GM19025 (cell line): ENCODE data around the gene NCKAP5.

ENCODE experiments used
- ATAC-seq: cut with Tn5 transposase; IDR thresholded peaks from one replicate; pipeline ENCODE4 v1.9.1; 2021; ENCODE audit warnings: mild to moderate bottlenecking, low read depth, moderate library complexity; ENCODE audit not compliant: unreplicated experiment

Gene NCKAP5

DNA sequence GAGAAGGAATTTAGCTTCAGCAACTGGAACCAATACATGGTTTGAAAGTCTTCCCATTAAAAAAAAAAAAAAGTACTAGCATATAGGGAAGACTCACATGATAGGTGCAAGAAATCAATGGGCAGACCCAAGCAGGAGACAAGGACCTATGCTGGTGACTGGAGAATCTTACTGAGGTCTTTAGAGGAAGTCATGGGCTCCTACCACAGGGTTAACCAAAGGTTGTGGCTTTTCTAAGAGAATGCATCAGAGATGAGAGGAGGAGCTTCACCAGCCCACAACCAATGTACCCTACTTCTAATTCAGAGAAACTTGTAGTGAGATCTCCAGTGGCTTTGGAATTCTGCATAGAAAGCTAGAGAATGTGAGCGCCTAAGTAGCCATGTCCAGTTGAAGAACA is 207.4 kb downstream of the NCKAP5 start:
- peak; percentile 59 for ATAC-seq

DNA sequence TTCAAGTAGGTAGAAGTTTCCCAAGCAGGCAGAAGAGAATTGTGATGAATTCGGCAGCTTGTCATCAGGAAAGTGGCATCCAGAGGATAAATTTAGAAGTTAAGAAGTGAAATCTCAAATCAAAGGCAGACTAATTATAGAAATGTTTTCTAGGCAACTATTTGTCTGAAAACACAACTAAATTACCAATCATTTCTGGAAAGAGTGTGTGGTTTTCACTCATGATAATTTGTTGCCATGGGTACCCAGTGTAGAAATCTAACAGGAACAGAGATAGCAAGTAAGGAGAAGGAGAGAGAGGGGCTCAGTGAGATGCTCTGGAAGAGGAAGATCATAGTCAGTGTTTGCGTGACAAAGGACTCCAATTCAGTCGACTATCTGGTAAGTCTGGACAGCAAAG is 208.1 kb downstream of the NCKAP5 start:
- peak; percentile 44 for ATAC-seq

DNA sequence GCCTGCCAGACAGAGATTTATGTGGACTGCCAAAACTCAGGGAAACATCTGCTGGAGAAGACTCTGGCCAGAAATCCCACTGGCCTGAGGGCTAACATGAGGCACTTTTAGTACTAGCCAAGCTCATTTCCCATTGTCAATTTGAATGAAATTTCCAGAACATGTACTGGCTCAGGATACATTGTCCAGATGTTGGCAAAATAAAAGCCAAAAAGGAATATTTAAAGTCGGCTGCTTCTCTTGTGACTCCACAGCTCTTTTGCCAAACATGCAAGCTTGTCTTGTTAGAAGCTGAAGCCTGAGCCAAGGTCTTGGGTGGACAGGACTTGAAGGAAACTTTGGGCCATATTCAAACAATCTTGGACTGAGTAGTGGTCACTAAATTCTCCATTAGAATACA is 215.5 kb downstream of the NCKAP5 start:
- ATAC-seq: no peak

DNA sequence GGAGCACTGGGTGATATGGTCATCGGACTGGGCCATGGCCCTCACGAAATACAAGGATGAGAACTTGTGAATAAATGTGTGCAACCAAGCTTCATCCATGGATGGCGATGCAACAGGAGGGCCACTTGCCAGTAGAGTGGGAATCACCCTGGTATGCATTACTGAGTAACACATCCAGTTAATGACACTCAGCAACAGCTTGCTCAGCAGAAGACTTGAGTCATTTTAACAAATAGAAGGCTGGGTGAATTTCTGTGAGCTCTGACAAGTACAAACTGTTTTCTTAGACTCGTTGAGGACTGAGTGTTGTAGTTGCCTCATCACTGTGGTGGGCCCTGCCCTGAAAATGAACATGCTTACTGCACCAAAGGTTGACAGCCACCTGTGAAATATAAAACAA is 221.6 kb downstream of the NCKAP5 start:
- ATAC-seq: no peak

DNA sequence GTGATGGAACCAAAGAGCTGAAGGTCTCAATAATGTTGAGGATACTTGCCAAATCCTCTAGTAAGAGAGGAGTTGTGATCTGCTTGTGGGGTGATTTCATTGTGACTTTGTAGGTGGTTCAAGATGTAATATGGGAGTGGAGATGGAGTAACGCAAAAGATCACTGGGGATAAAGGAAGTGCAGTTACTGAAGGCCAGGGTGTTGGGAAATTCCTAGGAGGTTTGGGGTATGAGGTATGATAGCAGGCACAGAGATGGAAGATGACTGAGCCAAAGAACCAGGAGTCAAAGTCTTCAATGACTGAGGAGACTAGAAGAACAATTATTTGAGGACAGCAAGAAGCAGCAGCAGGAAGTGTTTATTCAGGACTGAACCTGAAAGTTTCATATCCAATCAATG is 222.6 kb downstream of the NCKAP5 start:
- ATAC-seq: no peak

DNA sequence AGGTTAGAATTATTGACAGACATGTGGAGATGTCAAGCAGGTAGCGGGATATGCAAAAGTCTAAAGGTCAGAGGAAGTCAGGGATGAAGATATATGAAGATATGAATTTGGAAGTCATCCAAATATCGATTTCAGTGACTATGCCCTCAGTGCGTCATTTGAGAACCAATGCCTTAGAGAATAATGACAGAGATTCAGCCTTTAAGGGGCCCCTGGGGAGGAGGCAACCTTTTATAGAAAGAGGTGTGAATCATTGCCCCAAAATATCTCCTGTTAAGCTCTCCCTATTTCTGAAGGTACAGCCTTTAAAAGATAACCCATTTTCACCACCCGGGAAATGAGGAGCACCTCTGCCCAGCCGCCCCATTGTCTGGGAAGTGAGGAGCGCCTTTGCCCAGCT is 223.4 kb downstream of the NCKAP5 start:
- no peak for ATAC-seq

DNA sequence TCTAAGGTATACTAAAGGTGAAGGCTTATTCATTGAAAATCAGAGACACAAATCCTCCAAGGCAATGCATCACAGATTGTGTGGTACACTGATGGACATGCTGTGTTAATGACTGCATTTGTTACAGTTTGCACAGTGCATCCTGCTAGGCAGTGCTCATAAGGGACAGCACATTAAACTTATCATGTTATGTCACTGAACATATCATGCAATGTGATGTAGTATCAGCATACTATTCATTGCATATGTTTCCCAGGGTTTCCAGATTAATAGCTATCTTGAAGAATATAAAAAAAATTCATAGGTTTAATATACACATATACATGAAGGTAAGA is 225.3 kb downstream of the NCKAP5 start:
- ATAC-seq: no peak

DNA sequence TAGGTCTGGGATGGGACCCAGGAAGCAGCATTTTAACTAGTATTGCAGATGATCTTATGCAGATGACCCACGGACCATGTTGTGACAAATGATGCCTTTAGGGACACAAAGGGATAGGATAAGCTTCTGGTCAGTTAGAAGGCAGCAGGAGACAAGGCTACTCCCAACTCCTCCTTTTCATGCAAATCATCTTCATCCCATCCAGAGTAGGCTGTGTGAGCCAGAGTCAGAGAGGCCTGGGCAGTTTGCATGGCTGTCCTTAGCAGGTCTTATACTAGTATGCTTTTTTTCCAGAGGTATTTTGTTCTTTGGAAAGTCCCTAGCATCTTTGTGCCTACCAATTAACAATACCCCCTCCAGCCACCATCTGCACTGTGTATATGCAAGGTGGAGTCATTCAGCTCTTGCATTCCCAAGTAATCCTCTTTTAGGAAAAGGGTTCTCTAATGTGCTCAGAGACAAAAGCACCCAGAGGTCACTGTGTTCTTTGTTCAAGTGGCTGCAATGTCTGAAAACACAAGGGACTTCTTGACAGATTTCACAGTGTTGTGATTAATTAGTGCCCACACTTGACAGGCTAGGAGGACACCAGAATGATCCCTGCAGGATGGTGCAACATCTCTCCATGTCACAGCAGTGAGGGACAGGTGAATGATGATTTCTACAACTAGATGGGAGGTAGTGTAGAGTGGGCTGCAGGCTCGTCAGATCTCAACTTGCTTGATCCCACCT is 225.8 kb downstream of the NCKAP5 start:
- no peak for ATAC-seq

DNA sequence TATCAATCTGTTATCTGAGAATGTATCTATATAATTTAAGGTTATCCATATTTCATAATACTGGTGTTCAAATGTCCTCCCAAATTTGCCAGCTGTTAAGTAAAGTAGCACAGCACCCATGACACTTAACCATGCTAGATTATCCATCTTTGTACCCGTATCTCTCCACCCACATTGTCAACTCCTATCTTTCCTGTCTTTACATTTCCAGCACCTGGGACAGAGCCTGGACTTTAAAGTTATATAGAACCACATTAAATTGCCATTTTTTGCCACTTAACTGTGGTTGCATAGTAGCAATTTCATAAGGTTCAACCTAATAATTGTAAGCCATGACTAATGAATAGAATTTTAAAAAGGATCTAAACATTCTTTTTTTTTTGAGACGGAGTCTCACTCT is 226.7 kb downstream of the NCKAP5 start:
- no peak for ATAC-seq

DNA sequence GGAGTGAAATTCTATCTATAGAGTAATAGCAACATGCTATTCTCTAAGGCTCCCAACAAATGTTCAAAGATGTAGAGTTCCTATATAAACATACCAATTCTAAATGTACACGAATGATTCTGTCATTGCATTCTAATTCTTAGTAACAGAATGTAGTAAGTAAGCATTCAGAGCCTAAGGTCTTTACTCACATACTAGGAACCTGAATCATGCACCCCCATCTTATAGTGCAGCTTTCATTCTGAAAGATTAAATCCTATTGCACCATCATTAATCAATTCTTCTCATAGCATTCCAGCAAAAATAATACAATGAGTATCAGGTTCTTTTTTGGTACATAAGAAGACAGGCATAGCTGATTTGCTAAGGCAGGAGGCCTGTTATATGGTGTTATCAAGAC is 230.0 kb downstream of the NCKAP5 start:
- no peak for ATAC-seq

DNA sequence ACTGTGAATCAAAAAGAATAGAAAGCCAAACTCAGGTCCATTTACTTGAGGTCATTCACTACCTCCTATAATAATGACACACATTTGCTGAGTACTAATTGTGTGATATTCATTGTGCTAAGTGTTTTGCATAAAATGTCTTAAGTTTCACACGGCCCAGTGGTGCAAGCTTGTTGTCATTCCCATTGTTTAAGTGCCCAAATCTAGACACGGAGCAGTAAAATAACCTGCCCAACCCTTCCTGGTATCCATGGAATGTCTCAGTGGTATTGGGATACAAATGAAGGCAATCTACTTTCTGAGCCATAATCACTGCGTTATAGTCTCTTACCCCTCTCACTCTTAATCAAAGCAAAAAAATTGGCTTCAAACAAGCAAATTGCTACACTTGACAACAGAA is 233.3 kb downstream of the NCKAP5 start:
- ATAC-seq: no peak

DNA sequence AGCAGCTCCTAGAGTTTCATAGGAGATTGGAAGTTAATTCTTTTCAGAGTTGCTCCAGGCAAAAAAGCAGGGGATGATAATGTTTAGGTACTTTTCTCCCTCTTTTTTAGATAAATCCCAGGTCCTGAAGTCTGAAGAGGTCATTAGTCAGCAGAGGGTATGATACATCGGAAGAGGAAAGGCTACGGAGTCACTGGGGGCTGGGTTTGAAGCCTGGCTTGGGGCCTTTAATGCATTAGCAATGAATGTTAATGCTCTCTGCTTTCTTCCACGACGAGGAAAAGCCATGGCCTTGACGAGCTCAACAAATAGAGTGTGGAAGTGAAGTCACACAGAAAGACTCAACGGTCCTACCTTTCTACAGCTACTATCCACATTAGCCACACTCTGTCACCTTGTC is 235.1 kb downstream of the NCKAP5 start:
- ATAC-seq: no peak

DNA sequence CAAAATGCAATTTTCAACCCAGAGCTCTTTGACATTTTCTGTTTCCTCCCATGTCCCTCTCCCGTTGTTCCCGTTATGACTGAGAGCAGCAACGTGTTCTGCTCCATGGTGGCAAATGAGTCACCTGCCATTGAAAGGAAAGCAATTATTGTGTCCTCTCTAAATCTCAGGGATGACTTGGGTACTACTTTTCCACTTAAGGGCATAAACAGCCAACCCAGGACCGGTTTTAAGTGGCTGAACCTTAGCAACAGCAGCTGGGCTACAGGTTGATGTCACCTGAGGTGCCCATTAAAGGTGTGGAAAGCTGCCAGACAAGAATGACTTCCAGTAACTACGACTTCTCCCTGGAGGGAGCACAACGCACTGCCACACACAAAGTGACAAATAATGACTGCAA is 236.8 kb downstream of the NCKAP5 start:
- ATAC-seq: no peak

DNA sequence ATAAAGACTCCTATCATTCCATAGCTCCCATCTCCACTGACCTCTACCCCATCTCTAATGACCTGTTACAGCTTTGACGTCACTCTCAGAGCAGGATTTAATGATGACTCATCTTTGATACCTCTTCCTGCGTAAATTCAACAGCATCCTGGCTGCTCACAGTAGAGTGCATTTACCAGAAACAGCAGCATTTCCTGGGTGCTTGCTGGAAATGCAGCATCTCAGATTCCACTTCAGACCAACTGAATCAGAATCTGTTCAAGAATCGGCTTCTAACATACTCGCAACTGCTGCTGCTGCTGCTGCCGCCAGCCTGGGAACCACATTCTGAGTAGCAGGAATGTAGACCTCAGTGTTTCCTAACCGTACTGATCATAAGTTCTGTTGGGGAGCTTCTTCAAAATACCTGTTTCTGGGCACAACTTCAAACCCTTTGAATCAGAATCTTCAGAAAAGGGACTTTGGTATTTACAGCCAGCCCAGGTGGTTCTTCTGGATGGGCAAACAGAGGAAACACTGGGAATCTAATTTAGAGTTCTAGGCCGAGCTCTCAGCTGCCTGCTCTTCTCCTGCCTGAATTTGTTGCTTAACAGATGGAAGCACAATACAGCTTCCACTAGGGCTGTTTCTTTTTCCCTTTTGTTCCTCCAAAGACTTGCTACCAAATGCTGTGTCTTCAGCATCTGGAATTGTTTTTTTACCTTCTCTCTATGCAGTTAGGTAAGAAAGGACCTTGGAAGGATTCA is 241.4 kb downstream of the NCKAP5 start:
- no peak for ATAC-seq

DNA sequence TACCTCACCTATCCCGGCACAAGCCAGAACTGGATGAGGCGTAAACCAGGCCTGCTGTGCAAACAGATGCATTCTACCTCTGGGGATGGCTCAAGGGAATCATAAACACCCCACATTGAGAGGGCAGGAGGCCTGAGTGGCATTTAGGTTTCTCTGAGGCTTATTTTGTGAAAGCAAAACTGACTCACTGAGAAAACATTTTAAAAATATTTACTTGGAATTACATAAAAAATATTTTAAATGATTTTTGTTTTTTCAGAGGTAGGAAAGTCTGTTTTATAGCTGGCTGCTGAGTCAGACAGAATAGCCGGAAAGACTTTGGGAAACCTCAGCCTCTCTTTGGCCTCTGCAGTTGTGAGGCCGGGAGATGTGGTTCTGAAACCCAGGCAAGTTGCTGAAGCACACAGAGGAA is 244.1 kb downstream of the NCKAP5 start:
- ATAC-seq: no peak

DNA sequence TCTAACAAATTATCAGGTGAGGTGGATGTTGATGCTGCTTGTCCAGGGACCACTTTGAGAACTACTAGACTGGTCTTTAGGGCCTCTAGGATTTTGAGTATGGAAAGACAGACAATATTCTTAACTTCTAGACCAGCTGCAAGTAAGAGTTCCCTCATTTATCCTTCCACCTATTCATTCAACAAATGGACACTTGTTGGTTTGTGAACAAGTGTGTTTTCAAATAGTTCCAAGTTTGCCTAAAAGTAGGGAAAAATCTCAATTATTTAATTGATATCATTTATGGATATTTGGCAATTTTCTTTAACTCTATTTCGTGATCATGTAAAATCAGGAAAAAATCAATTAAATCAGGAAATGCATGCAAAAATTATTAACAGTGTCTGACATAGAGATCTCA is 245.4 kb downstream of the NCKAP5 start:
- no peak for ATAC-seq

DNA sequence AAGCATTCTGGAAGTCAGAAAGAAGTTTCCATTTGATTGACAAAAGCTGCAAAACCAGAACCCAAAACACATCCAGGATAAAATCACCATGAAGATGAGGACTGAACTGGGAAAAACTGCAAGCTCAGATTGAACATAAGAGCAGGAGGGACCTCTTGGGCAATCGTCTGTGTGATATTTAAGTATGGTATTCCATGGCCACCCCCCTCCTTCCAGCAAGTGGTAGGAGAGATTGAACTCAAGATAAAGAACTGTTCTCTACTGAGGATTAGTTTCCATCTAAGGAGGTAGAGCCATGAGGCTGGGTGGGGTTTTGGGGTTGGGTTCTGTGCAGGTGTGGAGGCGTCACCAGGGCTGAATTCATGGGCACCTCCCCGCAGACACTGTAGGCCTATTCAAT is 251.1 kb downstream of the NCKAP5 start:
- no peak for ATAC-seq

DNA sequence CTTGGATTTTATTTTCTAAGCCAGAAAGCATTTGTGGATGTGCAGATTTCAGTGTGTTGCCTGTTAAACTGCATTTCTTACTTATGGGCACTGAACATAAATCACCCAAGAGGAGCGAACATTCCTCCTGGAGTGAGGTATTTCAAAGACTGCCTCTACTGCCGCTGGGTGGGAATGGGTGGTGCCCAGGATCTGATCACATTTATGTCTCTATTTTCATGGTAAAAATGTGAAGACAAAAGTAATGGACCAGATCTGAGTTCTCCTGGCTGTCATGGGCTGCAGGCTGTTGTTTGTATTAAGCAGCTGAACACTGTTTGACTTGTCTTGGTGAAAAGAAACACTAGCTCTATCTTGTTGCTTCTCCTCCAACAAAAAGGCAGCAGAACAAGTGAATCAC is 251.7 kb downstream of the NCKAP5 start:
- ATAC-seq: no peak

DNA sequence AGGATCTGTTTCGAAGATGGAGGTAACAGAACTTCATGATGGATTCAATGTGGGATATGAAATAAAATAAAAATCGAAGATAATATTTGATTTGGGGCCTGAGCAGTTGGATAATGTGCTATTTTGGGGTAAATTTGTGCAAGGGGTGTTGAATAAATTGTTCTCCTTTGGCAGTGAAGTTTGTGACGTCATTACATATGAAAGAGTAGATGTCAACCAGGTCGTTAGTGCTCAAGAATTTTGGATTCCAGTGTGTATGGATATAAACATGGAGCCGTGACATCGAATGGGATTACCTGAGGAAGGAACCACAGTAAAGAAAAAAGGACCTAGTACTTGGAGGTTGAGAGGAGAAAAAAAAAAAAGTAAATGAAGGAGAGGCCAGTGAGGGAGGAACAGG is 253.0 kb downstream of the NCKAP5 start:
- ATAC-seq: no peak

DNA sequence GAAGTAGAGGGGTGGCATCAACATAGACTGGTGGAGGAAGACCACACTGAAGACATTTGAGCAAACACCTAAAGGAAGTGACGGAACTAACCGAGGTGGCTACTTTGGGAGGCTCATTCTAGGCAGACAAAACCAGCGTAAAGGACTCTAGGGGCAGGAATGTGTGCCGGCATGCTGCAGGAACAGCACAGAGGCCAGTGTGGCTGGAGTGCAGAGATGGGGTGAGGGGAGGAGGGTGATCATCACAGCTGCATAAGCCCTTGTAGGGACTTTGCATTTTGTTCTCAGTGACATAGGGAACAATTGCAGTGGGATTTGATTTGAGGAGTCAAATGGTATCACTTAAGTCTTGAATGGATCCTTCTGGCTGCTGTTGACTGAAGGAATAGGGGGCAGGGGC is 253.5 kb downstream of the NCKAP5 start:
- no peak for ATAC-seq

DNA sequence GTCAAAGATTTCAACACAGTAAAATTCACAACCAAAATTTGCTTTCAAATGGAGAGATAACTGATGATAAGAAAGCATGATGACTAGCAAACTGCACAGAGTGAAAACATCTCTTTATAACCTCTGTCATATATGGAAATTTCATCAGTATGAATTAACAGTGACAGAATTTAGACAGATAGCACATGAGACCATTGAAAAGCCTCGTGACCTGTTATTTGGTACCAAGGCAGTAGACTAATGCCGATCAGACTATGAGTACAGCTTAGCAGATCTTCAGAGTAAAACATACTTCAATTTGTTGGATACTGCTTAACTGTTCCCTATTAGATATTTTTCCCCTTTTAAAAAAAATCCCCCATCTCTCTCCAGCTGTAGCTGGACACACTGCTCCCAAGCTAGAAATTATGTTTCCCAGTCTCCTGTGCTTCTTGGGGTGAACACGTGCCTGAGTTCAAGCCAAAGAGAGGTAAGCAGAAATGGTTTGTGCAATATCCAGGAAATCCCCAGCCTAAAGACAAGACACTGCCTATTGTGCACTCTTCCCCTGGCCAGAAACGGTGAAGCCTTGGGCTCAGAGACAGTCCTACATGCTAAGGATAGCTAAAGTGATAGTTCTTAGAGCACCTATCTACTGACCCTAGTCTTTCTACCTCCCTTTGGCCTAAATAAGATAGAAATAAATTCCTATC is 256.1 kb downstream of the NCKAP5 start:
- ATAC-seq: no peak

DNA sequence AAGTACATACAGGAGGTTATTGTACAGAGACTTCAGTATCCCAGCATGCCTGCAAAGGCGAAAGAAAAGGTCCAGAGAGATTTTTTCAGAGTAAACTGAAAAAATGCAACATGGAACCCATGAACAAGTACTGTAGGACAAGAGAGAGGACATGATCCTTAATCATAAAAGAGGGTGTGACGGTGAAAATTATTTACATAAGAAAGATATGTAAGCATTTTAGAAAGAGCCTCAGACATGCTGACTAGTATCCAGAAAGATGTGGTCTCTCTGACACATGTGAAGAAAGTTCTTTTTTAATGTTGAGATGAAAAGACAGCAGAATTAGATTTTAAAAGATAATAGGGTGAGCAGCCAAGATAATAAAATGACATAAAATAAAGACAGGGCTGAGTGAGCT is 262.0 kb downstream of the NCKAP5 start:
- no peak for ATAC-seq
